ENCODE measurements around the gene DEFB114.

DNA sequence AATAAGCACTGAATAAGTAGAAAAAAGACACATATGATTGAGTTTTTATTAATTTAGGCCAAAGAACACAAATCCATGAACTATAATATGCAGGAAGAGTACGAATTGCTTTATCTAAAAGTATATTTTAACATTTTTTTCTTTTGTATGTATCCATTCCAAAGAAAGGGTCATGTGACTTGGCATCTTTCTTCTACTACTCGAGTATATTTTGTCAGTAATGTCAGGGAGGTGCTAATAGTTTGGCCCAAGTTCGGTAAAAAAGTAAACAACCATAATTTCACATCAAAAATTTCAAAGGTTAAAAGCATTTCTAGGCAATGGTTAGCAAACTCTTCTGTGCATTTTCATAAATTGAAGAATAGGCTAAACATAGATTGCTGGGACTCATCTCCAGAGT, 39.2 kb upstream of the DEFB114 start:
- TF ChIP-seq, protein P1, sequence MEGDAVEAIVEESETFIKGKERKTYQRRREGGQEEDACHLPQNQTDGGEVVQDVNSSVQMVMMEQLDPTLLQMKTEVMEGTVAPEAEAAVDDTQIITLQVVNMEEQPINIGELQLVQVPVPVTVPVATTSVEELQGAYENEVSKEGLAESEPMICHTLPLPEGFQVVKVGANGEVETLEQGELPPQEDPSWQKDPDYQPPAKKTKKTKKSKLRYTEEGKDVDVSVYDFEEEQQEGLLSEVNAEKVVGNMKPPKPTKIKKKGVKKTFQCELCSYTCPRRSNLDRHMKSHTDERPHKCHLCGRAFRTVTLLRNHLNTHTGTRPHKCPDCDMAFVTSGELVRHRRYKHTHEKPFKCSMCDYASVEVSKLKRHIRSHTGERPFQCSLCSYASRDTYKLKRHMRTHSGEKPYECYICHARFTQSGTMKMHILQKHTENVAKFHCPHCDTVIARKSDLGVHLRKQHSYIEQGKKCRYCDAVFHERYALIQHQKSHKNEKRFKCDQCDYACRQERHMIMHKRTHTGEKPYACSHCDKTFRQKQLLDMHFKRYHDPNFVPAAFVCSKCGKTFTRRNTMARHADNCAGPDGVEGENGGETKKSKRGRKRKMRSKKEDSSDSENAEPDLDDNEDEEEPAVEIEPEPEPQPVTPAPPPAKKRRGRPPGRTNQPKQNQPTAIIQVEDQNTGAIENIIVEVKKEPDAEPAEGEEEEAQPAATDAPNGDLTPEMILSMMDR (IDR thresholded peaks at IDR 0.05), result no peak
- TF ChIP-seq EZH2 (IDR thresholded peaks at IDR 0.05; ENCODE audit: borderline replicate concordance, insufficient read depth, low read depth, low read length, poor library complexity, severe bottlenecking), result no peak
